NCI-H1092 treated with DMSO at 0.1 percent for 48 hours (cell line): ENCODE results near the gene HNRNPC.
"Not testable (repeated sequence)": the region's sequence is repeated elsewhere in the genome, so short reads cannot be mapped to it uniquely, and the experiment has no call there.

ENCODE experiments used
- DNase-seq: peaks from one replicate; lab custom pipeline; 2025; lab: John Stamatoyannopoulos, UW

HNRNPC gene

GRCh38 chr14:21269252-21270046, at the start of gene HNRNPC:
Gene HNRNPC (minus strand): TSS chr14:21269442. CDS start chr14:21234193, 35,249 bp downstream.
- peak; percentile 100 for DNase-seq

DNA sequence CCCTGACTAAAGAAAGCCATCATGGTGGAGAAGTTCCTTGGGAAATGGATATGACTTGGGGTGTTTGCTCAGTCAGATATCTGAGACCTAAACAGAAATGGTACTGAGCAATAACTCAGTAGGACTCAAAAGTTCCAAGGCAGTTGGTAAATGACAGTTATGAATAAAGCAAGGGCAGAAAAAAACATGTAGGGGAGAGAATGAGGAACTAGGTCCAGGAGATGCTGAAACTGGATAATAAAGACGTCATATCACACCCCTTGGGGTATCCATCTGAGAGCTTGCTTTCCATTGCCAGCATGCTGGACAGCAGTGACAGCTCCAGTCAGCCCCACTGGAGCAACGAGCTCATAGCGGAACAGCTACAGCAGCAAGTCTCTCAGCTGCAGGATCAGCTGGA, 48.2 kb upstream of the HNRNPC start:
- DNase-seq = no peak

DNA sequence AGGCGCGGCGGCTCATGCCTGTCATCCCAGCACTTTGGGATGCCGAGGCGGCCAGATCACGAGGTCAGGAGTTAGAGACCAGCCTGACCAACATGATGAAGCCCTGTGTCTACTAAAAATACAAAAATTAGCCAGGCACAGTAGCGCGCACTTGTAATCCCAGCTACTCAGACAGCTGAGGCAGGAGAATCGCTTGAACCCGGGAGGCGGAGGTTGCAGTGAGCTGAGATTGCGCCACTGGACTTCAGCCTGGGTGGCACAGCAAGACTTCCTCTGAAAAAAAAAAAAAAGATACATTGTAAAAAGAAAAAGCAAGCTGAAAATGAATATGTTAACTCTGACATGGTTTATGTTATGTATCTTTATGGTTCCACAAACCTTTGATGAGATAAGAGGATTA, 44.3 kb upstream of the HNRNPC start:
- no peak for DNase-seq

GRCh38 chr14:21311614-21312013, 42.4 kb upstream of the HNRNPC start:
- DNase-seq = no peak

DNA sequence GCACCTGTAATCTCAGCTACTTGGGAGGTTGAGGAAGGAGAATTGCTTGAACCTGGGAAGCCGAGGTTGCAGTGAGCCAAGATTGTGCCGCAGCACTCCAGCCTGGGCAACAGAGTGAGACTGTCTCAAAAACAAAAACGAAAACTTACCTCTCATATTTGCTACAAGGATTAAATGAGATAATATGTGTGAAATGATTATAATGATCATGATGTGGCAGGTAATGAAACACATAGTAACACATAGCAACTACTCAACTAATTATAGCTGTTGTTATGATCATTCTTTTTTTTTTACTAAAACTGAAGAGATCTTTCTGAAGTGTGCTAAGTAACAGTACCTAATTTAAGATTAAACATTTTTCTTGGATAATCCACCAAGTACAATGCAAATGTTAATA, 40.7 kb upstream of the HNRNPC start:
- DNase-seq = no peak

GRCh38 chr14:21309238-21309636, 40.0 kb upstream of the HNRNPC start:
- no peak for DNase-seq

DNA sequence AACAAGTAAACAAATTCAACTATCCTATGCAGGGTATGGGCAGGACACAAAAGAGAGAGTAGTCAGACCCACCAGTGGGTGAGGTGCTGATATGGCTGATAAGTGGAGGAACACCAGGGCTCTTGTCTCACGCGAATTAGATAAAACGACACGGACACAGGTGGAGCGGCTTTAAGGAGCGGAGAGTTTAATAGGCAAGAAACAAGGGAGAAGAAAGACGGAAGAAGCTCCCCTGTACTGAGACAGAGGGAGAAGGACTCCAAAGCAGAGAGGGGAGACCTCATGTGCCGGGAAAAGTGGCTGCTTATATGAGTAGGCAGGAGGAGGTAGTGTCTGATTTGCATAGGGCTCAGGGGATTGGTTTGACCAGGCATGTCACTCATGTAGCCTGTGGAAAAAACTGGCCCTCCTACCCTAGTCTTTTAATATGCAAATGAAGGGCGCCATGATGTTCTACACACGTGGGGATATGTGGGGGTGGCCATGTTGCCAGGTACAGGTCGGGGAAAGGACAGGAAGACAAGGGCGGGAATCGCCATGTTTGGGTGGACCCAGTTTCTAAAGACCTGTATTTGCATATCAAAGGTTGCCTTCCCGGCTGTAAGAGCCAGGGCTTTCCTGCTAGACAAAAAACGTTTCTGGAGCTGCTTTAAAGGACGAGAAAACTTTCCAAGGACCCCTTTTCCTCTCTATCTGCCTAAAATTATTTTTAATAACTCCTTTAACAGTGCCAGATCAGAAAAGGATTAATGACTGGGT, 39.4 kb upstream of the HNRNPC start:
- DNase-seq = peak; percentile 96

- peak; percentile 69 for DNase-seq
Observed at GRCh38 chr14:21308132-21308478, 38.9 kb upstream of the HNRNPC start.

GRCh38 chr14:21307637-21308036, 38.4 kb upstream of the HNRNPC start:
- no peak for DNase-seq

GRCh38 chr14:21302836-21303140, 33.5 kb upstream of the HNRNPC start:
- DNase-seq = not testable (repeated sequence)

GRCh38 chr14:21302013-21302835, 33.0 kb upstream of the HNRNPC start:
- DNase-seq = no peak

- DNase-seq = peak; percentile 74
Observed at GRCh38 chr14:21300892-21301291, 31.6 kb upstream of the HNRNPC start.

DNA sequence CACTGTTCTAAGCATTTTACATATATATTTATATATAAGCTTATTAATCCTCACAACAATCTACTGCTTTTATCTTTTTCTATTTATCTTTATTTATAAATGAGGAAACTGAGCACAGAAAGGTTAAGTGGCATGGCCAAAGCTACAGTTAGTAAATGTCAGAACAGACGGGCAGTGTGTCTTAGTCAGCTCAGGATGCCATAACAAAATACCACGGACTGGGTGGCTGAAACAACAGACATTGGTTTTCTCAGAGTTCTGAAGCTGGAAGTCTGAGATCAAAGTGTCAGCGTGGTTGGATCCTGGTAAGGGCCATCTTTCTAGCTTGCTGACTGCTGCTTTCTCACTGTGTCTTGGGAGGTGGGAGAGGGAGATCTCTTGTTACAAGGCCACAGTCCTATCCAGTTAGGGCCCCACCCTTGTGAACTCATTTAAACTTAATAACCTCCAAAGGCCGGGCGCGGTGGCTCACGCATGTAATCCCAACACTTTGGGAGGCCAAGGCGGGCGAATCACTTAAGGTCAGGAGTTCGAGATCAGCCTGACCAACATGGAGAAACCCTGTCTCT, 30.4 kb upstream of the HNRNPC start:
- no peak for DNase-seq

GRCh38 chr14:21298358-21298757, 29.1 kb upstream of the HNRNPC start:
- no peak for DNase-seq

GRCh38 chr14:21294026-21294425, 24.8 kb upstream of the HNRNPC start:
- not testable (repeated sequence) for DNase-seq

DNA sequence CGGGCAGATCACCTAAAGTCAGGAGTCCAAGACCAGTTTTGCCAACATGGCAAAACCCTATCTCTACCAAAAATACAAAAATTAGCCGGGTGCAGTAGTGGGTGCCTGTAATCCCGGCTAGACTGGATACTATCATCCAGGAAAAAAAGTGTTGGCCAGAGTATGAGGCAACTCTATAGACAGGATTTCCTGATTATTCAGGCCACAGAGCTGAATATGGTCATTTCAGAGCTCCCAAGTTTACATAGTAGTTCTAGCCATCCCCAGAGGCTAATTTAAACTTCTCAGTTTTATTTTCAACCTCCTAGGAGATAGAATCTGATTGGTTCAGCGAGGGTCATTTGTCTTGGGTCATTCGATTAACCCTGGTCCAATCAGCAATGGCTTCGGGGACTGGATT, 17.9 kb upstream of the HNRNPC start:
- DNase-seq = no peak

GRCh38 chr14:21286516-21286915, 17.3 kb upstream of the HNRNPC start:
- DNase-seq = not testable (repeated sequence)

GRCh38 chr14:21281917-21282316, 12.7 kb upstream of the HNRNPC start:
- DNase-seq = not testable (repeated sequence)

GRCh38 chr14:21279783-21280182, 10.5 kb upstream of the HNRNPC start, which contains the start of gene RPGRIP1:
Gene RPGRIP1 (plus strand): TSS chr14:21280083. CDS start chr14:21287977, 7,894 bp downstream.
- no peak for DNase-seq

- DNase-seq = no peak
Observed at GRCh38 chr14:21278632-21279031, 9.4 kb upstream of the HNRNPC start.

GRCh38 chr14:21275261-21275858, 6.1 kb upstream of the HNRNPC start:
- DNase-seq = no peak

DNA sequence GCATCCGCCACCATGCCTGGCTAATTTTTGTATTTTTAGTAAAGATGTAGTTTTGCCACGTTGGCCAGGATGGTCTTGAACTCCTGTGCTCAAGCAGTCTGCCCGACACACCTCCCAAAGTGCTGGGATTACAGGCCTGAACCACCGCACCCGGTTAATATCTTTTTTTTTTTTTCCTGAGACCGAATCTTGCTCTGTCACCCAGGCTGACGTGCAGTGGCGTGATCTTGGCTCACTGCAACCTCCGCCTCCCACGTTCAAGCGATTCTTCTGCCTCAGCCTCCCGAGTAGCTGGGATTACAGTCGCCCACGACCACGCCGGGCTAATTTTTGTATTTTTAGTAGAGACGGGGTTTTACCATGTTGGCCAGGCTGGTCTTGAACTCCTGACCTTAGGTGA, 3.4 kb upstream of the HNRNPC start:
- not testable (repeated sequence) for DNase-seq
